Testis (tissue), 3 donors: Measurements from ENCODE around the gene NPTN. TPM values are rescaled to one million over a fixed set of nuclear protein-coding genes. Genes with fewer than 3 reads are reported as not detected.
"Not testable (repeated sequence)": the region's sequence is repeated elsewhere in the genome, so short reads cannot be mapped to it uniquely, and the experiment has no call there.

ENCODE experiments used
- DNase-seq: peaks from one replicate; pipeline ENCODE4 v3.0.0-alpha.2; 2019
- H3K27ac ChIP-seq, 2 donors: fragments of 200-600 bp; sonication (generic); one replicate each; pipeline ENCODE4 v1.5.1; 2019
- H3K27me3 ChIP-seq: fragments of 200-600 bp; sonication (generic); one replicate; pipeline ENCODE4 v1.5.1; 2019
- H3K36me3 ChIP-seq: fragments of 200-600 bp; sonication (generic); one replicate; pipeline ENCODE4 v1.5.1; 2017; ENCODE audit warnings: low read depth; ENCODE audit errors: missing control alignments
- H3K4me1 ChIP-seq: fragments of 200-600 bp; sonication (generic); one replicate; pipeline ENCODE4 v1.5.1; 2019
- H3K4me3 ChIP-seq, 2 donors: fragments of 200-600 bp; sonication (generic); one replicate each; pipeline ENCODE4 v1.5.1; 2017 to 2019
- H3K9me3 ChIP-seq: fragments of 200-600 bp; sonication (generic); one replicate; pipeline ENCODE4 v1.5.1; 2017
- CTCF ChIP-seq, 3 experiments: fragments of 450-650 bp in 2 of 3; fragments of 200-600 bp in 1 of 3; sonication (generic) in 1 of 3; IDR thresholded peaks; one replicate each; pipeline ENCODE4 v1.5.1; 2016 to 2019; ENCODE audit warnings: antibody characterized with exemption in 3 of 3, mild to moderate bottlenecking in 2 of 3, moderate library complexity in 1 of 3
- POLR2A ChIP-seq: fragments of 450-650 bp; IDR thresholded peaks from one replicate; pipeline ENCODE4 v1.6.1; 2017; ENCODE audit warnings: antibody characterized with exemption, mild to moderate bottlenecking, moderate library complexity
- WGBS, 2 donors: methylation state at CpG; one replicate each; pipeline ENCODE4 v1.1.5; 2018; 5-methylcytosine and 5-hydroxymethylcytosine counted together
- intact Hi-C: fragments of 100-400 bp; cut with DNase I; formaldehyde crosslinking; loops from one replicate; pipeline ENCODE4 v1.15.1; 2023; ENCODE audit warnings: low total_unique reads
- polyA plus RNA-seq: library from polyadenylated mRNA; stranded (reverse); fragments of 350-450 nt; fragmentation: Illumina TruSeq; extraction: RNeasy Lipid Tissue Mini Kit (QIAGEN cat#74804); gene quantifications from one replicate; pipeline ENCODE4 v1.2.3, GENCODE V29; 2014; ENCODE audit warnings: low read depth, low replicate concordance; ENCODE audit not compliant: insufficient read depth
- total RNA-seq, 2 donors: library from RNA; depleted of rRNA; stranded (reverse); fragments of >200 nt; gene quantifications; one replicate each; pipeline ENCODE4 v1.2.3, GENCODE V29; 2016

The NPTN gene
- total and polyA plus RNA-seq, 3 donors from 2014 or later: 177 to 256 (median 180) TPM

- Histone ChIP-seq H3K4me3 (no peak overlapping the region), H3K4me1 (peaks cover 2% of the 10 kb centered on the region), H3K27me3 (no peaks in the 10 kb centered on the region), H3K36me3 (no peaks in the 10 kb centered on the region), H3K27ac (no peak overlapping the region), H3K9me3 (no peaks in the 10 kb centered on the region)
- no peak for DNase-seq
- WGBS, 2 donors: 56 to 70% methylated on average over 2 of the region's 2 CpGs
- intact Hi-C loops: loop anchor here (10.0 kb wide), 1 partner anchor 74 kb away; the partner anchor contains the start of gene NPTN
- TF ChIP-seq CTCF (IDR thresholded peaks at IDR 0.05): peak in 1 of 3 experiments; percentile 44
- TF ChIP-seq POLR2A: no peak
Measured at GRCh38 chr15:73560501-73561117, 72.6 kb downstream of the NPTN start.

- TF ChIP-seq CTCF (IDR thresholded peaks at IDR 0.05): no peak
- no peak for TF ChIP-seq POLR2A
- no peaks in the 10 kb centered on the region for H3K9me3 ChIP-seq
- H3K4me3 ChIP-seq: no peak overlapping the region
- peaks cover under 1% of the 10 kb centered on the region for H3K4me1 ChIP-seq
- H3K27me3 ChIP-seq: no peaks in the 10 kb centered on the region
- 85 to 100% methylated on average over 1 of the region's 1 CpG for WGBS, 2 donors
- H3K36me3 ChIP-seq: no peaks in the 10 kb centered on the region
- no peak for DNase-seq
- no peak overlapping the region for H3K27ac ChIP-seq
- intact Hi-C loops: no loop called here
Measured at GRCh38 chr15:73558529-73558928, 74.7 kb downstream of the NPTN start.

GRCh38 chr15:73555080-73555479 is 78.1 kb downstream of the NPTN start:
- intact Hi-C loops: no loop called here

GRCh38 chr15:73550190-73550589 is 83.0 kb downstream of the NPTN start:
- no peak for DNase-seq
- Histone ChIP-seq H3K27ac (no peak overlapping the region), H3K27me3 (no peaks in the 10 kb centered on the region), H3K4me3 (no peak overlapping the region), H3K9me3 (no peaks in the 10 kb centered on the region), H3K4me1 (no peaks in the 10 kb centered on the region), H3K36me3 (no peaks in the 10 kb centered on the region)
- TF ChIP-seq CTCF (IDR thresholded peaks at IDR 0.05) (no peak), POLR2A (no peak)
- intact Hi-C loops: no loop called here

More at GRCh38 chr15:73555080-73555479, 78.1 kb downstream of the NPTN start:
- no peak overlapping the region for H3K27ac ChIP-seq
- DNase-seq: no peak
- H3K36me3 ChIP-seq: no peaks in the 10 kb centered on the region
- no peak for TF ChIP-seq POLR2A
- no peak for TF ChIP-seq CTCF (IDR thresholded peaks at IDR 0.05)
- H3K27me3 ChIP-seq: no peaks in the 10 kb centered on the region
- 91 to 93% methylated on average over 4 of the region's 4 CpGs for WGBS, 2 donors
- H3K4me1 ChIP-seq: no peaks in the 10 kb centered on the region
- no peaks in the 10 kb centered on the region for H3K9me3 ChIP-seq
- no peak overlapping the region for H3K4me3 ChIP-seq

GRCh38 chr15:73548925-73549324 is 84.3 kb downstream of the NPTN start:
- intact Hi-C loops, H3K27ac ChIP-seq, H3K4me3 ChIP-seq, H3K9me3 ChIP-seq, H3K27me3 ChIP-seq, H3K36me3 ChIP-seq, DNase-seq, H3K4me1 ChIP-seq: not testable (repeated sequence)
- 87 to 94% methylated on average over 3 of the region's 3 CpGs for WGBS, 2 donors
